Astrocyte of the spinal cord (primary cell): Measurements from ENCODE around the gene ZIC3.

Source experiments
- DNase-seq: peaks from one replicate; pipeline ENCODE4 v3.0.0; 2011; ENCODE audit warnings: low read depth, low spot score
- H3K4me3 ChIP-seq: 2 replicates; pipeline ENCODE4 v1.5.1; 2011; ENCODE audit warnings: low read depth, mild to moderate bottlenecking, low read length, moderate library complexity
- CTCF ChIP-seq: IDR thresholded peaks from 2 replicates; pipeline ENCODE4 v1.5.1; 2012; ENCODE audit warnings: low read depth, mild to moderate bottlenecking, low read length, inconsistent platforms
- in situ Hi-C: cut with HindIII; loops from 2 replicates; pipeline ENCODE4 v1.10.0; 2017; ENCODE audit warnings: low sequenced_read_pairs

The ZIC3 gene

DNA sequence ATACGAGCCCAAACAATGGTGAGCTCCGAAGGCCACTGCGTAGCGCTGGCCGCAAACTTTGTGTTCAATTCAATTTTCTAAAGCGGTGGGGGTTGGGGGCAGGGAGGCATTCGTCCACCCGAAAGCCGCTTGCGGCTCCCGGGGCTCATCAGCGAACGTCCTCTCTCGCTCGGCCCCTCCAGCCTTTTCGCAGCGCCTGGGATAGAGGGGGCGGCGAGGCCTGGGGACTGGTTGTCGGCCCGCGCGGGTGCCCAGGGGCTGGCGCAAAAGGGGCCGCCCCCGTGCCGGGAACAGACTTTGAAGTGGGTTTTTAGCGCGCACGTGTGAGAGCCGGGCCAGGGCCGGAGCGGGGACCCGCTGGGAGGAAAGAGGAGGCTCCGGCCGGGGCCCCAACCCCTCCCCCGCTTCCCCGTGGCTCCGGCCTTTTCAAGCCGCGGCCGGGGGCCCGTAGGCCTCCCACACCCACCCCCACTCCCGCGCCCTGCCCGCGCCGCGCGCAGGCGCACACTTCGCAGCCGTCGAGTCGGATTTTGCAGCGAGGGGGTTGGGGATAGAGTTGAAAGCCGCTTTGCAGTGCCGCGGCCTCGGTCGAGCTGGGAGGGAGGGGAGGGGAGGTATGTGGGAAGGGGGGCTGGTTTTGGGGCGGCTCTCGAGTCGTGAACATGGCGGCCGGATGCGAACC is 8.3 kb downstream of the ZIC3 start:
- no peak for TF ChIP-seq CTCF
- peak; percentile 81 for DNase-seq

GRCh38 chrX:137574784-137575293 is 8.9 kb downstream of the ZIC3 start:
- in situ Hi-C loops = no loop called here
- TF ChIP-seq CTCF = no peak
- H3K4me3 ChIP-seq = peak overlapping the region; percentile 7
- DNase-seq = no peak

More for the DNA sequence above, 8.3 kb downstream of the ZIC3 start:
- in situ Hi-C loops = no loop called here
- H3K4me3 ChIP-seq = peak overlapping the region; percentile 7

- H3K4me3 ChIP-seq = no peak overlapping the region
- in situ Hi-C loops = no loop called here
- TF ChIP-seq CTCF = no peak
- no peak for DNase-seq
These were observed 9.8 kb downstream of the ZIC3 start for GRCh38 chrX:137575596-137576255.

DNA sequence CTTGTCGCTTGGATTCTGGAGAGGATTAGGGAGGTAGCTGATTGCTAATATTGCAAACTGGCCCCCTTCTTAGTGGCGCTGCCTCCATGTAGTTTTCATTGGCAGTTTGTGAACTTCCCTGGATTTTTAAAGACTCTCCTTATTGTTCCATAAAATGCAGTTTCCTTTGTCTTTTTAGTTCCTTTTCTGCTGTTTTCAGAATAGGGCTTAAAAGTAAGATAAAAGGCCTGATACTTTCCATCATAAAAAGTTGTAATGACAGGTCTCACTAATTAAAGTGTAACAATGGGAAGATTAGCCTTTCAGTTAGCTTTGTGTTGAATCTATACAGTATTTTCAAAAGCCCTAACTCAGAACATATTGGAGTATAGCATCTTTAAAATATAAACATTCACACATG is 21.2 kb downstream of the ZIC3 start:
- in situ Hi-C loops = no loop called here
- no peak overlapping the region for H3K4me3 ChIP-seq
- no peak for TF ChIP-seq CTCF
- DNase-seq = no peak

- TF ChIP-seq CTCF = no peak
- DNase-seq = no peak
- in situ Hi-C loops = no loop called here
- H3K4me3 ChIP-seq = no peak overlapping the region
These were observed 34.8 kb downstream of the ZIC3 start for GRCh38 chrX:137600769-137601168.
